GM12878 (cell line): ENCODE measurements around the gene GPR137B. TPM values are rescaled to one million over a fixed set of nuclear protein-coding genes. Genes with fewer than 3 reads are reported as not detected.

Experiments
- ATAC-seq: fragments of 200-7000 bp; cut with Tn5 transposase; 3 replicates; pipeline ENCODE4 v1.9.1; 2020; ENCODE audit warnings: mild to moderate bottlenecking, moderate library complexity
- BruUV-seq: library from RNA; stranded (reverse); fragments of 400-500 nt; replicated peaks from 2 replicates; lab custom pipeline; 2021; lab: Mats Ljungman, UMichigan
- CTCF ChIA-PET: fragments of 300-600 bp; sonication (Branson Sonifier 250); formaldehyde crosslinking; extraction: SDS; loops from one replicate; lab custom pipeline; 2021; ENCODE audit warnings: inconsistent platforms; lab: Yijun Ruan, JAX
- POLR2A ChIA-PET: fragments of 350-600 bp; formaldehyde crosslinking; extraction: SDS; loops from one replicate; lab custom pipeline; 2021; ENCODE audit warnings: inconsistent platforms; lab: Charles Lee
- RAD21 ChIA-PET: fragments of 300-600 bp; sonication (Branson Sonifier 250); formaldehyde crosslinking; loops from one replicate; lab custom pipeline; 2023; ENCODE audit warnings: antibody characterized with exemption; ENCODE audit not compliant: unreplicated experiment; lab: Charles Lee
- SMC1A ChIA-PET: fragments of 300-600 bp; sonication (Branson Sonifier 250); formaldehyde crosslinking; loops from one replicate; lab custom pipeline; 2023; ENCODE audit not compliant: unreplicated experiment, uncharacterized antibody; lab: Charles Lee
- DNase-seq: peaks from one replicate; pipeline ENCODE4 v3.0.0-alpha.2; 2011; ENCODE audit warnings: low read depth, low spot score
- FAIRE-seq: peaks from 3 replicates; lab custom pipeline; 2011; peaks lifted over from hg19 to GRCh38; lab: Jason Lieb, UNC
- H2AFZ ChIP-seq: 2 replicates; pipeline ENCODE4 v1.6.0; 2011; ENCODE audit warnings: low read depth, low read length, control low read depth; ENCODE audit not compliant: control insufficient read depth
- H3K27ac ChIP-seq: 2 replicates; pipeline ENCODE4 v1.5.1; 2011; ENCODE audit warnings: control low read depth; ENCODE audit not compliant: control insufficient read depth, insufficient read depth
- H3K27me3 ChIP-seq, 2 experiments: replicated peaks in 1 of 2; 2 replicates each; pipeline versions ENCODE4 v1.6.0 to v1.6.1; 2011; ENCODE audit warnings: low read length in 1 of 2; ENCODE audit not compliant: control insufficient read depth in 2 of 2, insufficient read depth in 2 of 2
- H3K36me3 ChIP-seq, 2 experiments: 2 replicates each; pipeline ENCODE4 v1.5.1; 2011; ENCODE audit warnings: low read length in 1 of 2; ENCODE audit not compliant: control insufficient read depth in 2 of 2, insufficient read depth in 2 of 2
- H3K4me1 ChIP-seq: 2 replicates; pipeline ENCODE4 v1.6.1; 2011; ENCODE audit warnings: mild to moderate bottlenecking, low read length, moderate library complexity, mixed read lengths; ENCODE audit not compliant: control insufficient read depth, insufficient read depth
- H3K4me2 ChIP-seq: 2 replicates; pipeline ENCODE4 v1.6.0; 2011; ENCODE audit warnings: control low read depth; ENCODE audit not compliant: control insufficient read depth, insufficient read depth
- H3K4me3 ChIP-seq: fragments of 200-600 bp; sonication (generic); 2 replicates; pipeline ENCODE4 v1.5.1; 2016
- H3K79me2 ChIP-seq: 2 replicates; pipeline ENCODE4 v1.6.0; 2011; ENCODE audit warnings: low read length; ENCODE audit not compliant: control insufficient read depth, insufficient read depth
- H3K9ac ChIP-seq: 2 replicates; pipeline ENCODE4 v1.8.0; 2011; ENCODE audit warnings: low read length, control low read depth, mixed read lengths; ENCODE audit not compliant: control insufficient read depth, insufficient read depth
- H3K9me3 ChIP-seq: replicated peaks from 3 replicates; pipeline ENCODE4 v1.5.1; 2011; ENCODE audit warnings: mild to moderate bottlenecking, low read length; ENCODE audit not compliant: control insufficient read depth, insufficient read depth
- H4K20me1 ChIP-seq: 2 replicates; pipeline ENCODE4 v1.6.0; 2011; ENCODE audit not compliant: control insufficient read depth, insufficient read depth
- CBX5 ChIP-seq: sonication (generic); IDR thresholded peaks from 2 replicates; pipeline ENCODE4 v1.6.1; 2016; ENCODE audit warnings: low read depth, moderate library complexity, mild to moderate bottlenecking, inconsistent platforms
- ETV6 ChIP-seq, 2 experiments: fragments of 450-650 bp in 1 of 2; IDR thresholded peaks in 1 of 2; conservative IDR thresholded peaks in 1 of 2; 2 replicates each; pipeline ENCODE4 v1.6.1; 2014; ENCODE audit warnings: antibody characterized with exemption in 1 of 2, borderline replicate concordance in 1 of 2, low read depth in 1 of 2, mild to moderate bottlenecking in 1 of 2, moderate library complexity in 1 of 2
- HDGF ChIP-seq: fragments of 450-650 bp; IDR thresholded peaks from 2 replicates; pipeline ENCODE4 v1.6.1; 2016; ENCODE audit warnings: antibody characterized with exemption
- IKZF1 ChIP-seq: fragments of 450-650 bp; conservative IDR thresholded peaks from 2 replicates; pipeline ENCODE4 v1.6.1; 2017; ENCODE audit warnings: antibody characterized with exemption, mild to moderate bottlenecking
- MAX ChIP-seq: IDR thresholded peaks from 2 replicates; pipeline ENCODE4 v1.6.1; 2012; ENCODE audit warnings: low read depth, low read length, improper control_type of control experiment
- MLLT1 ChIP-seq: fragments of 450-650 bp; IDR thresholded peaks from 2 replicates; pipeline ENCODE4 v1.6.1; 2016; ENCODE audit warnings: mild to moderate bottlenecking
- PAX5 ChIP-seq: IDR thresholded peaks from 2 replicates; pipeline ENCODE4 v1.6.1; 2011; ENCODE audit warnings: low read depth, low read length, borderline replicate concordance
- SIN3A ChIP-seq: IDR thresholded peaks from 2 replicates; pipeline ENCODE4 v1.6.1; 2012; ENCODE audit warnings: low read depth, low read length, improper control_type of control experiment
- SPI1 ChIP-seq: IDR thresholded peaks from 2 replicates; pipeline ENCODE4 v1.6.1; 2011; ENCODE audit warnings: low read depth, mild to moderate bottlenecking, low read length, moderate library complexity, borderline replicate concordance; ENCODE audit not compliant: insufficient read depth
- SRF ChIP-seq, 2 experiments: IDR thresholded peaks; 2 replicates each; pipeline ENCODE4 v1.6.1; 2011; ENCODE audit warnings: low read depth in 2 of 2, low read length in 2 of 2, mild to moderate bottlenecking in 1 of 2, moderate library complexity in 1 of 2
- STAT3 ChIP-seq: IDR thresholded peaks from 2 replicates; pipeline ENCODE4 v1.6.1; 2011; ENCODE audit warnings: low read depth, low read length, improper control_type of control experiment
- TAF1 ChIP-seq: IDR thresholded peaks from 2 replicates; pipeline ENCODE4 v1.6.1; 2011; ENCODE audit warnings: mild to moderate bottlenecking, low read depth, low read length, borderline replicate concordance
- ZBTB33 ChIP-seq: fragments of 450-650 bp; IDR thresholded peaks from 2 replicates; pipeline ENCODE4 v1.6.1; 2017; ENCODE audit warnings: mild to moderate bottlenecking
- ZBTB4 ChIP-seq: fragments of 450-650 bp; formaldehyde crosslinking; IDR thresholded peaks from 2 replicates; pipeline ENCODE4 v1.4.0; 2022; ENCODE audit warnings: mild to moderate bottlenecking, moderate library complexity
- WGBS: methylation state at CpG from one replicate; pipeline ENCODE4 v1.1.6; 2016; ENCODE audit warnings: low lambda C conversion rate; ENCODE audit not compliant: insufficient replicate concordance, insufficient coverage; ENCODE audit errors: missing lambda C conversion rate; 5-methylcytosine and 5-hydroxymethylcytosine counted together
- in situ Hi-C: fragments of 300-500 bp; cut with MboI; formaldehyde crosslinking; loops from 9 replicates; pipeline ENCODE4 v1.14.3; 2018; ENCODE audit warnings: mixed read lengths
- intact Hi-C: fragments of 100-400 bp; cut with micrococcal nuclease; formaldehyde crosslinking; loops from one replicate; pipeline ENCODE4 v1.14.2; 2022; ENCODE audit not compliant: unreplicated experiment
- polyA plus RNA-seq, 11 experiments: library from polyadenylated mRNA; depleted of rRNA in 4 of 11; unstranded in 6 of 11; stranded (reverse) in 5 of 11; fragments of >200 nt; fragmentation: Nextera tagmentation in 4 of 11; fragmentation: Illumina TruSeq in 1 of 11; extraction: Ambion mirVana in 4 of 11; extraction: Trizol in 1 of 11; gene quantifications; 1 replicate in 1 of 11; 2 replicates in 10 of 11; pipeline versions ENCODE4 v1.2.1 to v1.2.3, GENCODE V29; 2011 to 2016; ENCODE audit warnings: inconsistent platforms in 2 of 11, missing spikeins in 2 of 11, low read depth in 1 of 11
- total RNA-seq, 4 experiments: library from RNA; depleted of rRNA in 3 of 4; stranded (reverse); fragments of >200 nt in 3 of 4; fragmentation: Illumina TruSeq in 1 of 4; extraction: Trizol in 1 of 4; gene quantifications; 2 replicates each; pipeline versions ENCODE4 v1.2.1 to v1.2.3, GENCODE V29; 2013 to 2021

Gene GPR137B
- total and polyA plus RNA-seq, 10 of the 15 experiments (the other 5 are each of a cell fraction or from before 2014, with no cell fraction given): 5.4 to 20.8 (median 12.5) TPM

GRCh38 chr1:236147521-236148469, 5.5 kb downstream of the GPR137B start:
- RAD21 ChIA-PET: interaction anchor here (1.2 to 7.3 kb wide), 5 partner anchors 7 to 137 kb away, joined by 4 to 121 read pairs (median 5); no protein-coding TSS in a partner anchor
- in situ Hi-C loops: no loop called here
- Histone ChIP-seq H3K9ac (peak overlapping the region; percentile 34), H2AFZ (no peak overlapping the region), H3K9me3 (no peaks in the 10 kb centered on the region), H3K27ac (peak overlapping the region; percentile 30; the same call in 1 of the 2 replicates), H3K4me1 (peaks cover 26% of the 10 kb centered on the region), H3K4me3 (peak overlapping the region; percentile 51), H4K20me1 (peaks cover 3% of the 10 kb centered on the region; the same call in 1 of the 2 replicates), H3K36me3 (peaks cover 3 to 8% of the 10 kb centered on the region in 2 experiments; a peak in 2 of 4 replicates), H3K27me3 (no peaks in the 10 kb centered on the region), H3K79me2 (peaks cover 77% of the 10 kb centered on the region), H3K4me2 (peak overlapping the region; percentile 63)
- no peak for FAIRE-seq
- 51% methylated on average over 17 of the region's 17 CpGs for WGBS
- POLR2A ChIA-PET: interaction anchor here (0.5 to 3.5 kb wide), 8 partner anchors 8 to 212 kb away, joined by 3 to 16 read pairs (median 3); no protein-coding TSS in a partner anchor
- SMC1A ChIA-PET: interaction anchor here (0.7 to 7.2 kb wide), 12 partner anchors 9 to 248 kb away, joined by 3 to 95 read pairs (median 4); no protein-coding TSS in a partner anchor
- BruUV-seq: no TSS peak
- intact Hi-C loops: loop anchor here (10.0 kb wide), 1 partner anchor 283 kb away; the partner anchor contains the start of gene LYST
- peak; percentile 2 for ATAC-seq
- DNase-seq: no peak
- CTCF ChIA-PET: interaction anchor here (0.5 to 7.3 kb wide), 7 partner anchors 10 to 950 kb away, joined by 3 to 56 read pairs (median 3); no protein-coding TSS in a partner anchor
- TF ChIP-seq MAX: no peak
- TF ChIP-seq SIN3A: no peak
- 0 out of 2 replicates have a peak, but pooled peaks have one; percentile 55 for TF ChIP-seq IKZF1
- no peak for TF ChIP-seq CBX5
- TF ChIP-seq TAF1: no peak
- no peak for TF ChIP-seq PAX5
- no peak for TF ChIP-seq ZBTB4 (CRISPR knock-in tag)
- no peak for TF ChIP-seq ETV6 (conservative IDR thresholded peaks at IDR 0.05 in 1 of 2, IDR thresholded peaks at IDR 0.05 in 1 of 2; ENCODE audit: borderline replicate concordance in 1 of 2, low read depth in 1 of 2)
- TF ChIP-seq SPI1: peak; percentile 66; the same call in 1 of the 2 replicates
- no peak for TF ChIP-seq SRF (IDR thresholded peaks at IDR 0.05; ENCODE audit: low read depth in 2 of 2, low read length in 2 of 2)
- TF ChIP-seq MLLT1: peak; percentile 69; the same call in 1 of the 2 replicates
- TF ChIP-seq STAT3: no peak
- TF ChIP-seq HDGF: no peak
- TF ChIP-seq ZBTB33: 0 out of 2 replicates have a peak, but pooled peaks have one; percentile 8
